NCI-H1436 treated with DMSO at 0.1 percent for 48 hours (cell line): ENCODE measurements around the gene LIN9.
"Not testable (repeated sequence)": the region's sequence is repeated elsewhere in the genome, so short reads cannot be mapped to it uniquely, and the experiment has no call there.

Source experiments
- DNase-seq: peaks from one replicate; lab custom pipeline; 2025; lab: John Stamatoyannopoulos, UW

The LIN9 gene

GRCh38 chr1:226272233-226272902 is 36.6 kb downstream of the LIN9 start:
- not testable (repeated sequence) for DNase-seq

DNA sequence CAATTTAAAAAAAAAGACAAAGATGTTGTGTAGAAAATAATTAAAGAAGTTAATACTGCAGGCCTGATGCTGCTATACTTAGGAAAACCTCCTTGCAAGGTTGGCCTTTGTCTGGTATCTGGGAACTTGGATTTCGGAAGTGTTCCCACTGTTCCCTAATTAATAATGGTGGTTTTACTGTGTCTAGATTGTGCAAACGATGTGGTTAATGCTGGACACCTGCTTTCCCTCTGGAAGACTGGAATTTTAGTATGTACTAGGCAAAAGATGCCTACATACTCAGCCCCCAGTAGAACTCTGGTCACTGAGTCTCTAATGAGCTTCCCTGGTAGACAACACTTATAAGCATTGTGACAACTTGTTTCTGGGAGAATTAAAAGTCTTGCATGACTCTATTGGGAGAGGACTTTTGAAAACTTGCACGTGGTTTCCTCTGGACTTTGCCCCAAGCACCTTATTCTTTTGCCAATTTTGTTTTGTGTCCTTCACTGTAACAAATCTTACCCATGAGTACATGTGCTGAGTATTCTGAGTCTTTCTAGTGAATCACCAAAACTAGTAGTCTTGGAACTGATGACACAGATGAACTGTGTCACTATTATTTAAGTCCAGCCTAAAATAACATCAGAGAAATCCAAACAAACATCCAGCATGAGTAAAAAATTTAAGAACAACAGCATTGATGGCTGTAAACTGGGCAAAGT is 40.4 kb downstream of the LIN9 start:
- no peak for DNase-seq

DNA sequence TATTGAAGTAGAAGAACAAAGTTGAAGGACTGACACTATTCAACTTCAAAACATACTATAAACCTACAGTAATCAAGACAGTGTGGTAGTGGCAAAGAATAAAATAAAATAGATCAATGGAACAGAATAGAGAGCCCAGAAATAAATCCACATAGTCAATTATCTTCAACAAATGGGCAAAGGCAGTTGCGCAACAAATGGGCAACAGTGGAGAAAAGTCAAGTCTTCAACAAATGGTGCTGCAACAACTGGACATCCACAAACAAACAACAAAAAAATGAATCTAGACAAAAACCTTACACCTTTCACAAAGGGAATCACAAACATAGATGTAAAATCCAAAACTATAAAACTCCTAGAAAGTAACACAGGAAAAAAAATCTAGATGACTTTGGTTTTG is 47.1 kb downstream of the LIN9 start:
- DNase-seq = no peak

GRCh38 chr1:226255380-226255779 is 53.6 kb downstream of the LIN9 start:
- DNase-seq = no peak

GRCh38 chr1:226253933-226254332 is 55.0 kb downstream of the LIN9 start:
- no peak for DNase-seq

DNA sequence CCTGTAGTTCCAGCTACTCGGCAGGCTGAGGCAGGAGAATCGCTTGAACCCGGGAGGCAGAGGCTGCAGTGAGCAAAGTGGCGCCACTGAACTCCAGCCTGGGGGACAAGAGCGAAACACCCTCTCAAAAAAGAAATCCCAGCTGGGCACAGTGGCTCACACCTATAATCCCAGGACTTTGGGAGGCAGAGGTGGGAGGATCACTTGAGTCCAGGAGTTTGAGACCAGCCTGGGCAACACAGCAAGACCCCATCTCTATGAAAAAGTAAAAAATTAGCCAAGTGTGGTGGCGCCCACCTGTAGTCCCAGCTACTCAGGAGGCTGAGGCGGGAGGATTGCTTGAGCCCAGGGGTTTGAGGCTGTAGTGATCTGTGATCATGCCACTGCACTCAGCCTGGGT is 56.1 kb downstream of the LIN9 start:
- DNase-seq = not testable (repeated sequence)

- DNase-seq = no peak
Observed at GRCh38 chr1:226250511-226250910, 58.5 kb downstream of the LIN9 start.

GRCh38 chr1:226248796-226249195 is 60.2 kb downstream of the LIN9 start:
- DNase-seq = no peak

DNA sequence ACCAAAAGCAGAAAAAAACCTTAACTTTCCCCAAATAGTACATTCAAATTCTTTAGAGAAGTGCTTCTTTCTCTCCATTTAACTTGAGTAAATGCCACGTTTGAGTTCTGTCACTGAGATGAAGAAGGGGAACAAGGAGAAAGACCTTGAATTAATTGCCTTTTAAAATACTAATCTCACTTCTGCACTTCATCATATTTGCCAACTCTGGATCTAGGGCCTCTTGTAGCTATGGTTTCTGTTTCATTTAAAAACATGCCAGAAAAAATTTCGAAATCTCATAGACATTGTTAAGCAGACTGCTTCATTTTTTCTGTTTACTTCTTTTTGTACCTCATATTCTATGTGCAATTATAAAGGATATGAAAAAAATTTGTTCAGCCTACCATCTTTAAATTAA is 60.9 kb downstream of the LIN9 start:
- no peak for DNase-seq

DNA sequence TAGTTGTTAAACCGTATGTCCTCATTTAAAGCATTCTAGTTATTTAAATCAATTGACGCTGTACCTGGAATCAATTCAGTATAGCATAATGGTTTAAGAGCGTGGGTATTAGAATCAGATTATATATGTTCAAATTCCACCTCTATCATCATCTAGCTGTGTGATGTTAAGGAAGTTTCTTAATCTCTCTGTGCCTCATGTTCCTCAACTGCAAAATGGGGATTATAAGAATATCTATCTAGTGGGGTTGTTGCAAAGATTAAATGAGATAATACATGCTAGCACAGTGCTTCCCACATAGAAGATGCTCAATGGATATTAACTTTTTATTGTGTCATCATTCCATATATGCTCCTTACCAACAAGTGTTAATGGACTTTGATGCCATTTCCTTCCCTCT is 69.5 kb downstream of the LIN9 start:
- no peak for DNase-seq

DNA sequence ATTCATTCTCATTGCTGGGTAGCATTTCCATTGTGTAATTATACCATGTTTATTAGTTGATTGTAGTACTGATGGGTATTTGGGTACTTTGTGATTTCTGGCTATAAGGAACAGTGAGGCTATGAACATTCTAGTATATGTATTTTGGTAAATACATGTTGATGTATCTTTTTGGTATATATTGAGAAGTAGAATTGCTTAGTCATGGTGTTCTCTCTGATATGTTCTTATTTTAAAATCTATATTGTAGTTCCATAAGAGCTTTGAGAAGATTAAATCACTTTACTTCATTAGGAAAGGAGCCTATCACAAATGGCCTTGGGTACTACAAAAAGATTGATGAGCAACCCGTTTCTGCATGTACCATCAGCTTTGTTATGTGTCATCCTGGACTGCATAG is 72.1 kb downstream of the LIN9 start:
- DNase-seq = no peak

DNA sequence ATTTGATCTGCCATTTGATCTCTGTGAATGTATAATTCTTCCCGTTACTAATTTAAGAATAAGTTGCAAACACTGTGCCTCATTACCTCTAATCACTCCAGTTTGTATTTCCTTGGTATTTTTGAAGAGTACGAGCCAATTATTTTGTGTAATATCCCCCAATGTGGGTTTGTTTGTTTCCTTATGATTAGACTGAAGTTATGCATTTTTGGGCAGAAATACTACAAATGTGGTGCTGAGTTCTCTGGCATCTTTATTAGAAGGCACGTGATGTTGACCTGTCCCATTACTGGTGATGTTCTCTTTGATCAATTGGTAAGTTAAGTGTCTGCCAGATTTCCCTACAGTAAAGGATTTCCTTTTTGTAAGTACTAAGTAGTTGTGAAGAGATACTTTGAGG is 75.2 kb downstream of the LIN9 start:
- DNase-seq = no peak

GRCh38 chr1:226233293-226233692 is 75.7 kb downstream of the LIN9 start:
- DNase-seq = no peak

DNA sequence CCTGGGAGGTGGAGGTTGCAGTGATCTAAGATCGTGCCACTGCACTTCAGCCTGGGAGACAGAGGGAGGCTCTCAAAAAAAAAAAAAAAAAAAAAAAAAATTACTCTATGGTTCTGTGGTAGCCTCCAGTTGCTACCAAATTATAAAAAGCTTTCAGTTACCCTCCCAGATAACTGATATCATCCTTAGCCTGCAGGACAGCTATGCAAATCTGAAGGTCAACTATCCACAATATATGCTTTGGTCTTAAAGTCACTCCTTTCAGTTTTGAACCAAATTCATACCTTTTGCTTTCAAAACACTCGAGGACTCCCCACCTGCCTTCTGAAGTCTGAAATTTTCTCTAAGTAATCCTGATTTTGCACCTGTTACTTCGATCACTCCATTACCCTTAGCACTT is 82.4 kb downstream of the LIN9 start:
- no peak for DNase-seq

GRCh38 chr1:226223786-226224244 is 85.1 kb downstream of the LIN9 start:
- no peak for DNase-seq

- no peak for DNase-seq
Observed at GRCh38 chr1:226223157-226223785, 85.7 kb downstream of the LIN9 start, which contains the start of gene MIXL1. TSS of gene MIXL1 (plus strand) at chr1:226223664. CDS start at chr1:226223682, 18 bp downstream.

DNA sequence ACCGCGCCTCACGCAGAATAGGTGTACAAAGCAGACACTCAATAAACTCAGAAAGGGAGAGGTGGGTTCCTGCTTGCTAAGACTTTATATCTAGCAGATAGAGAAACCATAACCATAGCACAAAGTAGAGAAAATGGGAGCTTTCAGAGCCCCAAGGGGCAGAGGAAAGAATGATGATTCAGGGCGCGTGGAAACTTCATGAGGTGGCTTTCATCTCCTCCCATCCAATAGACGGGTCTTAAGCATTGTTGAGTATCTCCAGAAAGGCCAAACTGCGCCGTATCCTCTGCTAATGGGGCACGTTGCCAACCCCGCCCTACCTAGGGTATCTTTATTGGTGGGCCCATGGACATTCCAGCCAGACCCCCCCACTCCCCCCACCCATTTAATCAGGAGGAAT is 86.3 kb downstream of the LIN9 start:
- DNase-seq = no peak

DNA sequence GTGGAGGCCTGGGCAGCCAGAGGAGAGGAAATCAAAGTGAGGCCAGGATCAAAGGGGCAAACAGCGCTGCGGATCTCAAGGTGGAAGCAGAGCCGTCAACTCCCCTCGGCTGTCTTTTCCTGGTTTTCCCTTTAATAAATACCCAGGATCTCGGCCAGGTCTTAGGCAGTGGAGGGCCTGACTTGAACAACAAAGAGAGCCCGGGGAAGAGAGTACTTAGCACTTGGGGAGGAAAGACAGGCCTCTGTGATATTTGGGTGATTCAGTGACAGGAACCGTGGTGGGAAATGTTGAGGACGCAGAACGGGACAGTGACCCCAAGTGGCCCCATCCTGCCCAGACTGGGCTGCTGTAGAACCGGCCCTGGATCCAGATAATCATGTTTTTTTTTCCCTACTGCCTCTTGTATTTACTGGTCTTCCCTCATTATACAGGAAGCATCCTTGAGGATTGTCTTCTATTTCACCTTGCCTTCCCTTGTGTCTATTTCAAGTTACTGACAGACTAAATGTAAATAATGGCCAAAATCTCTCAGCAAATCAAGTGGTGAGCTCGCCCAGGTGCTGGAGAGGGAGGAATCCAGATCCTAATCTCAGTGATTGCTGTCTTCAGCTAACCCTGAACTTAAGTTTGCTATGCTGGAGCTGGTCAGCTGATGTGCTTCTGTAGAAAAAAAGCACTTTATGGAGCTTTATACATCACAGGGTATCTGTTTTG is 88.3 kb downstream of the LIN9 start:
- DNase-seq = no peak

DNA sequence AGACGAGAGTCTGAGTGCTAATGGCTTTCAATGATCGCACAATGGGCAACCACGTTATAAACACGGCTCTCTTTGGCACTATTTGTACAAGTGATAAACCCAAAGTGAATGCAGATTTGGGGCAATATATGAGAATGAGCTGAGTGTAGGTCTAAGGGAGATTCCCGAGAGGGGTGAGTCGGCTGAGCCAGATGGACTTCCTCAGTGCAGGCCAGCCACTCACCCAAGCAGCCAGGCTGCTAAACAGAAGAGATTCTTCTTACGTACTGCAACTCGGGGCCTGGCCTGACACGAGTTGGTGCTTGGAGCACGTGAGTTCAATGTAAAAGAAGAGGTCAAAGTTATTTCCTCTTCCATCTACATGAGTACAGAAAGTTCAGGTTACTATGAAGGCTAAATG is 91.7 kb downstream of the LIN9 start:
- no peak for DNase-seq

DNA sequence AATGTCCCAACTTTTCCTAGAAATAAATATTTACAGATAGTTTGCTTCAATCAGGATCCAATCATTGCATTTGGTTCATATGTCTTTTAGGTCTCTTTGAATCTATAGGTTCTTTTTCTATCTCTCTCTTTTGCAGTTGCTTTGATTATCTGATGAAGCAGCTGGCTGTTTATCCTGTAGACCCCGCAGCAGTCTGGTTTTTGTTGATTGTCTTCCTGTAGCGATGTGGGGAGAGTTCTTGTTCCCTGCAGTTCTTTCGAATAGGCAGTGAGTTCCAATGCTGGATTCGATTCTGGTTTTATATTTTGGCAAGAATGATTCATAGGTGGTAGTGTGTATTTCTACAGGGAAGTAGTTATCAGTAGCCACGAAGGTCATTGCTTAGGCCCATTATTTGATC is 92.9 kb downstream of the LIN9 start:
- no peak for DNase-seq

DNA sequence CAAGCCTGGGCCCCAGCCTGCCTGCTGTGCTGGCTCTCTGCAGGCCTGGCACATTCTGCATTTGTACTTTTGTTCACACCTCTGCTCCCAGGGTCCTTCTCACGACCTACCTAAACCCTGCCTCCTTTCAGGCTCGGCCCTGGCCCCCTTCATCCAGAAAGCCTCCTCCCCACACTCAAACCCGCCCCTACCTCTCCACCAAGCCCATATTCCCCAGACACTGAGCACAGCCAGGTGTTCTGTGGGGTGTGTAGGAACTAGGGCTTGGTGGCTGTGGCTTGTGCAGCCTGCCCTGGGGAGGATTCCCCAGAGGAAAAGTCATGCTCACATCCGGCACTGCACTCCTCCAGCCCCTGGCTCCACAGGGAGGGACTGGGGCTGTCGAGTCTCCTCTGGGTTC is 93.7 kb downstream of the LIN9 start:
- no peak for DNase-seq

DNA sequence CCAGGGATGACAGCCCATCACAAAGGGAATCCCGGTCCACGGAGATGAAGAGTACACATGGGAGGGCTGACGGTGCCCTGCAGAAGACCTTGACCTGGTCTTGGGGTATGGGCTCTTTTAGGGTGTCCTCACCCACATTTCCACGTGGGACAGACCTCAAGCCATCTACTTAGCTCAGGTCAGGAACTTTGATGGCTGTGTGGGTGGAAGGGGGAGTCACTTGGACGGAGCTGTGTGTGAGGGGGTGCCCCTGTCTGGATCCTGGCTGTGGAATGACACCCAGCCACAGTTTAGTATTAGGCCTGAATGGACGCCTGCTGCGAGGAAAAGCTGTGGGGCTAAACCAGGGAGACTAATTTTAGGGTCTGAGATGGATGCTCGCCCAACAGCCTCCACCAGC is 96.4 kb downstream of the LIN9 start:
- DNase-seq = no peak
